ENCODE data around the gene MBL2.

Gene MBL2

GRCh38 chr10:52805414-52806285, 33.1 kb upstream of the MBL2 start:
- no peak overlapping the region for H3K4me3 ChIP-seq (replicated peaks; ENCODE audit: low read depth, low read length)
- TF ChIP-seq CTCF (IDR thresholded peaks at IDR 0.05; ENCODE audit: low read depth, low read length, missing control alignments), result no peak
- DNase-seq (ENCODE audit: extremely low read depth, low read depth), result no peak

- H3K4me3 ChIP-seq (replicated peaks; ENCODE audit: low read depth, low read length), result no peak overlapping the region
- peak; percentile 6 for DNase-seq (ENCODE audit: extremely low read depth, low read depth)
- TF ChIP-seq CTCF (IDR thresholded peaks at IDR 0.05; ENCODE audit: low read depth, low read length, missing control alignments), result no peak
Measured at GRCh38 chr10:52801947-52802346, 29.4 kb upstream of the MBL2 start.

GRCh38 chr10:52786098-52786497, 13.5 kb upstream of the MBL2 start:
- H3K4me3 ChIP-seq (replicated peaks; ENCODE audit: low read depth, low read length), result no peak overlapping the region
- no peak for DNase-seq (ENCODE audit: extremely low read depth, low read depth)
- no peak for TF ChIP-seq CTCF (IDR thresholded peaks at IDR 0.05; ENCODE audit: low read depth, low read length, missing control alignments)

GRCh38 chr10:52785418-52785817, 12.8 kb upstream of the MBL2 start:
- H3K4me3 ChIP-seq (replicated peaks; ENCODE audit: low read depth, low read length), result no peak overlapping the region
- TF ChIP-seq CTCF (IDR thresholded peaks at IDR 0.05; ENCODE audit: low read depth, low read length, missing control alignments), result no peak
- no peak for DNase-seq (ENCODE audit: extremely low read depth, low read depth)

GRCh38 chr10:52783726-52784125, 11.1 kb upstream of the MBL2 start:
- H3K4me3 ChIP-seq (replicated peaks; ENCODE audit: low read depth, low read length), result no peak overlapping the region
- DNase-seq (ENCODE audit: extremely low read depth, low read depth), result no peak
- TF ChIP-seq CTCF (IDR thresholded peaks at IDR 0.05; ENCODE audit: low read depth, low read length, missing control alignments), result no peak

- TF ChIP-seq CTCF (IDR thresholded peaks at IDR 0.05; ENCODE audit: low read depth, low read length, missing control alignments), result no peak
- no peak overlapping the region for H3K4me3 ChIP-seq (replicated peaks; ENCODE audit: low read depth, low read length)
- DNase-seq (ENCODE audit: extremely low read depth, low read depth), result no peak
Measured at GRCh38 chr10:52782554-52782953, 10.0 kb upstream of the MBL2 start.
